Measurements from ENCODE around the gene FAT2.

Gene FAT2, protein sequence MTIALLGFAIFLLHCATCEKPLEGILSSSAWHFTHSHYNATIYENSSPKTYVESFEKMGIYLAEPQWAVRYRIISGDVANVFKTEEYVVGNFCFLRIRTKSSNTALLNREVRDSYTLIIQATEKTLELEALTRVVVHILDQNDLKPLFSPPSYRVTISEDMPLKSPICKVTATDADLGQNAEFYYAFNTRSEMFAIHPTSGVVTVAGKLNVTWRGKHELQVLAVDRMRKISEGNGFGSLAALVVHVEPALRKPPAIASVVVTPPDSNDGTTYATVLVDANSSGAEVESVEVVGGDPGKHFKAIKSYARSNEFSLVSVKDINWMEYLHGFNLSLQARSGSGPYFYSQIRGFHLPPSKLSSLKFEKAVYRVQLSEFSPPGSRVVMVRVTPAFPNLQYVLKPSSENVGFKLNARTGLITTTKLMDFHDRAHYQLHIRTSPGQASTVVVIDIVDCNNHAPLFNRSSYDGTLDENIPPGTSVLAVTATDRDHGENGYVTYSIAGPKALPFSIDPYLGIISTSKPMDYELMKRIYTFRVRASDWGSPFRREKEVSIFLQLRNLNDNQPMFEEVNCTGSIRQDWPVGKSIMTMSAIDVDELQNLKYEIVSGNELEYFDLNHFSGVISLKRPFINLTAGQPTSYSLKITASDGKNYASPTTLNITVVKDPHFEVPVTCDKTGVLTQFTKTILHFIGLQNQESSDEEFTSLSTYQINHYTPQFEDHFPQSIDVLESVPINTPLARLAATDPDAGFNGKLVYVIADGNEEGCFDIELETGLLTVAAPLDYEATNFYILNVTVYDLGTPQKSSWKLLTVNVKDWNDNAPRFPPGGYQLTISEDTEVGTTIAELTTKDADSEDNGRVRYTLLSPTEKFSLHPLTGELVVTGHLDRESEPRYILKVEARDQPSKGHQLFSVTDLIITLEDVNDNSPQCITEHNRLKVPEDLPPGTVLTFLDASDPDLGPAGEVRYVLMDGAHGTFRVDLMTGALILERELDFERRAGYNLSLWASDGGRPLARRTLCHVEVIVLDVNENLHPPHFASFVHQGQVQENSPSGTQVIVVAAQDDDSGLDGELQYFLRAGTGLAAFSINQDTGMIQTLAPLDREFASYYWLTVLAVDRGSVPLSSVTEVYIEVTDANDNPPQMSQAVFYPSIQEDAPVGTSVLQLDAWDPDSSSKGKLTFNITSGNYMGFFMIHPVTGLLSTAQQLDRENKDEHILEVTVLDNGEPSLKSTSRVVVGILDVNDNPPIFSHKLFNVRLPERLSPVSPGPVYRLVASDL (N-terminal part only)

DNA sequence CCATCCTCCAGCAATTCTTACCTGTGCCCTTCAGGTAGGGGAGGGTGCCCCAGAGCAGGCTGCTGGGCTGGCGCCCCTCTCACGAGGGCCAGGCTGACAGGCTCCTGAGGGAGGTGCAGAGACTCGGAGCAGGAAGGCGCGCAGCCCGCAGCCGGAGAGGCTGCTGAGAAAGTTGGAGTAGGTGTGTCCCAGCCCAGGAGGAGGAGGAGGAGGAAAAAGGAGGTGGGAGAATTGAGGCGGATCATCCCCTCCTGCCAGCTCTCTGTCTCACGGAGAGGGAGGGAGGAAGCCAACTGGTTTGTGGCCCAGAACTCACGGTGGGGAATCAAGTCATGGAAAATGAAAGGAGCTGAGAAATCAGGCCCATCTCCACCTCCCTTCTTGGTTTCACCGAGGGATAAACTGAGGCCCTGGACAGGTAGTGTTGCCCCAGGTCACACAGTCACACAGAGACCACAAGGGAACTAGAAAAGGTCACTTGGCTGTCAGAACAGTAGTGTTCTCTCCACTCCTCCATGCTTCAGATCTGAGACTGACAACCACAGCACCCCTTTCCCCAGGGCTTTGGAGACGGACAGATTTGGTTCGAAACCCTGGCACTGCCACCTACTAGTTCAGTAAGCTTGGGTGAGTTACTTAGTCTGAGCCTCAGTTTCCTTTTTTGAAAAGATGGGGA lies at the start of gene FAT2:
FAT2 (minus strand) TSS at position 188 of the 676 bp plus-strand sequence. CDS start 22,400 bp downstream, outside the sequence.
- DNase-seq = no peak

DNA sequence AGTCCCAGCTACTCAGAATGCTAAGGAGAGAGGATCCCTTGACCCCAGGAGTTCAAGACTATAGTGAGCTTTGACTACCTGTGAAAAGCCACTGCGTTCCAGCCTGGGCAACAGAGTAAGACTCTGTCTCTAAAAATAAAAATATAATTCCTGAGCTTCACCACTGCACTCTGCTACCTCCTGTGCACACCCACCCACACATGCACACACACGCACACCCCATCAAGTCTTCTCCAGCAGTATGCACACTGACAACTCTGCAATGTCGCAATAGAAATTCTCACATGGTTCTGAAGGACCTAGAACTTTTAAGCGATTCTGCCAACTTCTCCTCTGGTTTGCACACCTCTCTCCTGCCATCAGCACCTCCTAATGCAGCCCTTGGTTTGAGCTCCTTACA lies 47.5 kb upstream of the FAT2 start:
- no peak for DNase-seq

DNA sequence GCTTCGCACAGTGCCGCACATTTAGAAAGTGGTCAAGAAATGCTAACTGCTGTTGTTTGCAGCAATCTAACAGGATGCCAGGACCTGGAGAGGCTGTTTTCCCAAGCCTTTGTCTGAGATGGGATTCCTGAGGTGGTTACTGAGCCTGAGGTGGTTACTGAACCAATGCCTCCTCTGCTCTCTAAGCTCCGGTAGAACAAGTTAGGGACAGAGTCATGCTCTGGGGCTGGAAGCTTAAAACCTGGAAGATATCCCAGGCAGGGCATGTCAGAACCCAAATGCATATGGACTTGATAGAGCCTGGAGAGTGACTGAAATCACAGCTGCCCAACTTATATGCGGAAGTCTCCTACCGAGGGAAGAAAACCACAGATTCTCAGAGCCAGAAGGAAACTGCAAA lies 46.5 kb upstream of the FAT2 start:
- DNase-seq = no peak

DNA sequence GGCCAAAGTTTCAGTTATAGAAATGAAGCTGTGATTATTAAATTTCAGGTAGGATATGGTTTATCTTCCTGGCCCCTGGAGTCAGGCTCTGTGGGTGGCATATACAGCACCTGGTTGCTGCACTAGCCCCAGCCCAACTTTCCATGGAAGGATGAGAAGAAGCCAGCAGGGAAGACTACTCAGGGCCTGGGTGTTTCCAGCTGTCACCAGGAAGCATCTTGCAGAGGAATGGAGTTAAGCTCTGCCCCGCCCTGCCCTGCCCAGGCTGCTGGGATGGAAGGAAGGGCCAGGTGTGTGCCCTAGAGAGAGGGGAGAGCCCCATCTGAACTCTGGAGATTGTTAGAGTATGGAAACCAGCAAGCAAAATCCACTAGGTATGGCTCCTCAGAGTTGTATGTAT lies 42.8 kb upstream of the FAT2 start:
- DNase-seq = no peak

DNA sequence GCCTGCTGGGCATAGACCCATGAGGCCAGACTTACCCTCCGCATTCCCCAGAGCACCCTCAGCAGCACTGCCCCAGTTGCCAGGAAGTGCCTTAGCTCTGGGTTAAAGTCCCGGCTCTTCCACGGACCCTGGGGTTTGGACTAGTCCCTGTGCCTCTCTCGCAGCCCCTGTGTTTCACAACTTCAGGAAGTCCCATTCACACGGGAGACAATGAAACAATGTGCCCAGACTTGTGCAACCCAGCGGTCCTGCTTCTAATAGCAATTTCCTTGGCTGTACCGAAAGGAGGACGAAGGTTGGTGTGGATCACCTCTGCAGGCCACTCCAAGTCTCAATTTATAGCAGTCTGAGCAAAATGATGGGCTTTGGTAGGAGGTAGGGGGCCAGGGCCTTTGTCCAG lies 41.8 kb upstream of the FAT2 start:
- DNase-seq = no peak

DNA sequence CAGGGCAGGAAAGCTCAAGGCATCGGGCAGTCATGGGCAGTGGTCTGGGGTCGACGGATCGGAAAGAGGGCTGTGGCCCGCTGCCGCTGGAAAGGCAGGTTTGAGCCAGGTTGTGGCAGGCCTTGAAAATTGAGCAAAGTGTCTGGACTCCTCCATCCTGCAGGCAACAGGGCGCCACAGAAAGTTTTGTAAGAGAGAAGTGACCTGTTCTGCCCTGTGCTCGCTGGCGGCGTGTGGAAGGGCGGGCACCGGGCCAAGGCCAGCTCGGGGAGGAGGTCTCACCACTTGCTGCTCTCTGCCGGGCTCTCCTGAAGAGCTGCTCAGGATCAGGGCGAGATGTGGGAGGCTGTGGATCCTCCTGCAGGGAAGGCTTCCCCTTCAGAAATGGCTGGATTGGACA lies 41.4 kb upstream of the FAT2 start:
- DNase-seq = no peak

DNA sequence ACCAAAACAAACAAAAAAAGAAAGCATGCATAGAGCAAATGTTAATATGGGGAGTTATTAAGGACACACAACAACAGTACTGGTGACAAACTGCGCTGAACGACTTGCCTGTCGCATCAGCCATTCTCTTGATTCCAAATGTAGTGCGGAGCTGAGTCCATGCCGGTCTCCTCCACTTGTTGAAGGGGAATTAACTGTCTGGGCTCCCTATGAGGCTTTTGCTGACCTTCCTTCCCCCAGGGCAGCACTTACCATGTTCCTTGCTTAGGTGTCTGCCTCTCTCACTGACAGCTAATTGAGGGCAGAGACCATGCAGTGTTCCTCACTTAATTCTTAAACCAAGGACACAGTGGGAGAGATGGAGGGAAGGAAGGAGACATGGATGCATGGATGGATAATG lies 40.8 kb upstream of the FAT2 start:
- no peak for DNase-seq

DNA sequence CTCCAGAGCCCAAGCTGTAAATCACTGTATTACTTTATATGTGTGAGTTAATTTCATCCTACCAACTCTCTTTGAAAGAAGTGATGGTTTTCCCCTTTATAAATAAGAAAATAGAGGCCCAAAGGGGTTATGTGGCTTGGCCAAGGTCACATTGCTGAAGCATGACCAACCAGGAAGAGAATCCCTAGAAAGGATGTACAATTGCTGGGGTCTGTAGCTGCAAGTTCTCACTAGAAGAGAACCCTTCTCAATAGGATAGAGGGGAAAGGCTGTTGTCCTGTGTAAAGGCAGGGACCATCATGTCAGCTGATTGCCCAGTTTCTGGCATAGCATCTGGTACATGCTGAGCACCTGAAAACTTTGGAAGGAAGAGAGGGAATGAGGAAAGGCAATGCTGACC lies 39.0 kb upstream of the FAT2 start:
- no peak for DNase-seq

DNA sequence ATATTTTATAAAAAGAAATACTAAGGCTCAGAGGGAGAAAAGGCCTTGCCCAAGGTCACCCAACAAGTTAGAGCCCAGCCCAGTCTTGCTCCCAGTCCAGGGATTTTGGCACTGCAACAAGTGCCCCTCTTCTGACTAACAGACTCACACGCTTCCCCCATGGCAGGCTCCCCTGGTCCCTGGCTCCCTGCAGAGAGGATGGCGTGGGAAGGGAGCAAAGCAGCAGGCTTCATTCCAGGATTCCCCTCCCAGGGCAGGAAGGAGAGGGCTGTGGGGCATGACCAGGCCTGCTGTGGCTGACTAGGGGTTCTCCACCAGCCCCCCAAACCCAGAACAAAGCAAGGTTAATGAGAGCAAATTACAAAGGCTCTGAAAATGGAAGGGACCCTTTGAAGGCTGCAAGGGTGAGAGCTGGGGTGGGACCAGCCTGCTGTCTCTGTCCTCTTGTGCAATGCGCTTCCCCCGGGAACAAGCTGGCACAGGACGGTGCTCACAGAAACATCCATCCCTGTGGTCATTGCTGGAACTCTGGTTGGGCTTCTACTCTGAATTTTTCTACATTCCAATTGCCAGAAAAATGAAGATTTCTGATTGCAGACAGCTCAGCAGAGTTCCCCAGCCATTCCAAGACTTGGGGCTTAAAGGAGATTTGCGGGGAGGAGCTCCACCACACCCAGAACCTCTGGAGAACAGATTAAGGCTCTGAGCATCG lies 37.1 kb upstream of the FAT2 start:
- no peak for DNase-seq

DNA sequence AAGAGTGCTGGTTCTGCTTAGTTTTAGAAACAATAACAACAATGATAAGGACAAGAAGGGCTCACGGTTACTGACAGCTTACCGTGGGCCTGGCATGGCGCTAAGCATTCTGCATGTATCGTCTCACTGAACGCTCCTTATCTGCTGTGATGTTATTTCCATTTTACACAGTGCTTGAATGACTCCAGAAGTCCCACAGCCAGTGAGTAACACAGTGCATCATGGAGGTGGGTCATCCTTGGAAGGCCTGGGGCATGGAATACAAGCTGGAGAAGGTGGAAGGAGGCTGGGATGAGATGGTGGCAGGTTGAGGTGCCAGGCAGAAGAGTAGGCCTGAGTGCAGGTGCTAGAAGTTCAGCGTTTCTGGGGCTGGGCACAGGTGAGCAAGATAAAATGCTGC lies 36.5 kb upstream of the FAT2 start:
- DNase-seq = no peak

DNA sequence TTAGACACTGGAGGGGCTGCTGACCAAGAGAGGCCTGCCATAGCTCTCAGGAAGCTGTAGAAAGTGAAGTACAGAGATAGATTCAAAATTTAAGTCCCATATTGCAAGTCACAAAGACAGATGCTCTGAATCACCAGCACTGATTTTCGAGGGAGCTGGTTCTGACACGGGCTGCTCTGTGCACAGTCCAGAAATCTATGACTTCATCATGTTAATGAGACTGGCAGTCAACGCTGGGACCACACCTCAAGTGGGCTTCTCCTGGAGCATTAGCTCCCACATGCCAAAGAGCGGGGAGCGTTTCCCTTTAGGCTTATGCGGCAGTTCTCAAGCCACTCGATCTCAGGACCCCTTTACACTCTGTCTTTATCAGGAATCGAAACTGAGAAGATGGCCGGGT lies 34.2 kb upstream of the FAT2 start:
- no peak for DNase-seq

DNA sequence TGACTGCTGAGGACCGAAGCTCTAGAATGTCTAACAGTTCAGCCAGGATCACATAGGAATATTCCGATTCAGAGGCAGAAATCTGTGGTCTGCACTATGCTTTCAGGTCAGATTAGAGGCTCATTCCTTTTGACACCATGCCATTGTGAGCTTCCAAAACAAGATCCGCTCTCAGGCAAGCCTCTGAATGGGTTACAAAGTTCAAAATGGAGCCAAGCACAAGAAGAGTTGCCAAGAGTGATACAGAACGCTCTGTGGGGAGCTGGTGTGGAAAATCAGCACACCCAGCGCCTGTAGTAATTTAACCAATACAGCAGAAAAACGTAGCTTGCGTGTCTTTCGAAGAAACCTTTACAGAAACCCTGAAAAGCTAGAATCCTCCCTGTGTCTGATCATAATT lies 33.3 kb upstream of the FAT2 start:
- DNase-seq = no peak

DNA sequence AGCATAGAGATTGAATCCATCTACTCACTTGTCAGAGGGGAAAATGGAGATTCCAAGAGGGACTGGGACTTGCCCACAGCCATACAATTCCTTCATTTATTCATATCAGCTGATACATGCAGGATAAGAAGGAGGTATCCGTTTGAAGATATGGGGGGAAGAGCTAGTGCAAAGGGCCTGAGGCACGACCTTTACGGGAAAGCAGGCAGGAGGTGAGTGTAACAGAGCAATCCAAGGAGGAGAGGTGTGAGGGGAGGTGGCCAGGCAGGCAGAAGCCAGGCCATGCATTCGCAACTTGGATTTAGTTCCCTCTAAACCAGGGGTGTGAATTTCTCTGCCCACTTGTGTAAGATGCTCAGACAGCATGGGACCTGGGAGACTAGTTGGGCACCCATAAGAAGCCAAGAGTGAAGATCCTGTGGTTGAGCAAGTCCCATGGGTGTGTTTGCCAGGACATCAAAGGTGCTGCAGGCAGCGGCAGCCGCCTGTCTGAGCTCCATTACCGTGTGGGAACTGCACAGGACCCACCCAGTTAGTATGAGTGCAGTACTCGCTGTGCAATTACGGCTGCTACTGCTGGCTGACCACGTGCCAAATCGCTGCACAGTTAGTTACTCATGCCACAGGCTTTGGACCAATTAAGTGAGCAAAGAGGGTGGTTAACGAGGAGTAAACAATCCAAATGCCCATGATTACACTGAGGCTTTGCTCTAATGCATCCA lies 31.4 kb upstream of the FAT2 start:
- DNase-seq = no peak

DNA sequence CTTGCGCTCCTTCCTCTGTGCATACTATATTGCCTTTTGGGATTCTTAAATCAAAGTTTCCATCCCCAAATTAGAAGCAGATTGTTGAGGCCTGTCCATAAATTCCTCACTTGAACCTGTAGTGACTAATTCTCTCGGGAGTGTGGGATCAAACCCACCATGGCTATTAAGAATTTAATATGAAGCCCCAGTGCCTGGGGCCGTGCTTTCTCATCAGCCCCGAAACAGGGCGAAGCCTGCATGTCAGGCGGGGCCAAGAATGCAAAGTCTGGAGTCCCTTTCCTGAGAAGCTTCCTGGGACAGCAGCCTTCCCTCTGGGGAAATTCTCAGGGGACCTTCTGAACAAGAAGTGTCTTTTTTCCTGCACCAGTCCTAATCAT lies 29.3 kb upstream of the FAT2 start:
- no peak for DNase-seq

DNA sequence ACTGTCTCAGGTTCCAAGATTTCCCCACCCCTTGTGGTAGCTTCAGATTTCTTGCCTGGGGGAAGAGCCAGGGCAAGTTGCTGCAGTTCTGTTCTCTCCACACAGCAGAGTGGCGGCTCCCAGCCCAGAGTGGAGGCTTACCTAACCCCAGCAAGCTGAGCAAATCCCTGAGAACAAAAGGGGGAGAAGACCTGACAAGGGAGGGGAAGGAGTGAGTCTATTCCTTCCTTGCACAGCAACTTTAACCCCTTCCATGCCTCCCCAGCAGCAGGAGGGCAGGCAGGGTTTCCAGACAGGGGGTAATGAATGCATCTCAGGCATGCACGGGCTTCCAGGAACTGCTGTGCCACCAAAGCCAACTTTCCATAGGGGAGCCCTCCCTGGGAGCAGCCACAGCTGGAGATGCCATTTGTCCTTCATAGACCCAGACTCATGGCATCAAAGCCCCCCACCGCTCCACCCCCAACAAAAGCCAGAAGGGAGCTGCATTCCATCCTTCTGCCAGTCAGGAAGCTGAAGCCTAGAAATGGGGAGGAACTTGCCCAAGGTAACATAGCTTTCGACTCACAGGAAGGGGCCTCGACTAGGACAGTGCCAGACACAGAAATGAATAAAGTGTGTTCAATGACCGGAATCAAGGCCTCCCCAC lies 28.8 kb upstream of the FAT2 start:
- DNase-seq = no peak

DNA sequence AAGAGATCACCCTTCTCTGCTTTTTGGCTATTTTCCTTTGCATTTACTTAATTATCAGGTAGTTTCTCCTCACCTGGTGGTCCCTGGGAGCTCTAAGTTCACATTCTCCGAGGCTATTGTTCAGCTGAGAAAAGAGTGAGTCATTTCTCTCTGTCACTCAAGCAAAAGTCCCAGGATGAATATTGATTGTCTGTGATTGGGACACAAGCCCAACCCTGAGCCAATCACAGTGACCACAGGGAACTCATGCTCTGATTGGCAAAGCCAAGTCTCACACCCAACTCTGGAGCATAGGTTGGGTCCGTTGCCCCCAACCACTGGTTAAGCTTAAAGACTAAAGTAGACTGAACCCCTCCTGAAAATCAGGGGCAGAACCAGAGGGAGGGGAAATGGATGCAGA lies 27.8 kb upstream of the FAT2 start:
- no peak for DNase-seq

DNA sequence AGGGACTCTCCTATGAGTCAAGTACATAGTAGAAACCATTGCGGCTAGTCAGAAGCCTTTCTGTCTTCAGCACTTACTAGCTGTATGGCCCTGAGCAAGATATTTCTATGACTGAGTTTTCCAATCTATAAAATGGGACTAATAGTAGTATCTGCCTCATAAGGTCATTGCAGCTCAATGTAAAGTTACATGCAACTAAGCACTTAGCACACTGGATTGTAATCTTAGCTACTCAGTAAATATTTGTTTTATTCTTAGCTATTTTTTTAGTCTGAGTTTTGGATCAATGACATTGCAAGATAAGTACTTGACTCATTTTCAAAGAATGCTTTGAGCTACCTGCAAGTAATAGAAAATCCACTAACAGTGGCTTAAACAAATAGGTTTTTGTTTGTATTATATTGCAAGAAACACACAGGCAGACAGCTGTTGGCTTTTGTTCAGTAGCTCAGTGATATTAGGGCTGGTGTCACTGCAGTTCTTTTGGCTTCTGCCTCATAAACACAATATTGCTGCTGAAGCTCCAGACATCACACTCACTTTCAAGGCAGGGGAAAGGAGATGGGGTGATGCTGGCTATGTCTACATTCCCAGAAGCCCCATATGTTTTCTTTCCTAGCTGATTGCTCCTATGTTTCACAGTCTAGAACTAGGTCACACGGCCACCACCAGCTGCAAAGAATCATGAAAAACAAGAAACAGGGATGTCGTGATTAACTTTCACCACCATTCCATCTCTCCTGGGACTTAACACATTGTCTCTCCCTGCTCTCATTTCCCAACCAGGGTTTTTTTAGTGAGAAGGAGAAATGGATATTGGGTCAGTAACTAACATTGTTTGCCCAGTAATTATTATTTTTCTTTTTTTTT lies 26.9 kb upstream of the FAT2 start:
- no peak for DNase-seq

DNA sequence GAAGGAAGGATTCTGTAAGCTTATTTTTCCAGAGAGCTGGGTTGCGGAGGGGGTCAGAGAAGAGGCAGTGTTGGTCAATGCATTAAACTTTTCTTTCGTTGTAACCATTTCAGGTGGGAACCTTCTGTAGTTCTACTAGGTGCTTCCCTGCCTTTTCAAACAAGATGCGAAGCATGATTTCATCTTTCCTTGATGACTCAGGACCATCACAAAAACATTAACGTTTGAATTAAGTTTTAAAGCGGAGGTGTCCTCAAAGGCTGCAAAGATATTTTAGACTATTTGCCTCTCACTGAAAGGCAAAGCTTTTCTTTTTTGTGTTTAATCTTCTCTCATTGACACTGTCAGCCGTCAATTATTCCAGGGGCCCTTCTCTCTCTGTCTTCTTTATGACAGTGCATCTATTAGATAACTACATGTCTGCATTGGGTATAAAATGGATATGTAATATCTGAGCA lies 26.3 kb upstream of the FAT2 start:
- no peak for DNase-seq

DNA sequence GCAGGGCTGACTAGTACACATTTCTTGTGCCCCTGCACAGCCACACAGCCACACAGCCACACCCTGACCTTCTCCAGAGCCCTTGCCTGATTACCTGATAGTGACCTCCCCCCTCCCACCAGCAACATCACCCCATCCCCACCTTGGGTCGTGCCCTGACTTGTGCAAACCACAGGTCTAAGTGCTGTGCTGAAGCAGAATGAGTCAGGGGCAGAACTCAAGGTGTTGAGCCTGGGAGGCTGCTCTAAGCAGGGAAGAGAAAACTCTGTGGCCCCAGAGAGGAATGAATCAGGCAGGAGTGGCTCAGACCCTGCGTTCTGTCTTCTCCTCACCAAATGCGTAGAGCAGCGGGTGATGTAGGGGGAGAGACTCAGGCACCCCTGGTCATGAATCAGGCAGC lies 24.3 kb upstream of the FAT2 start:
- no peak for DNase-seq

DNA sequence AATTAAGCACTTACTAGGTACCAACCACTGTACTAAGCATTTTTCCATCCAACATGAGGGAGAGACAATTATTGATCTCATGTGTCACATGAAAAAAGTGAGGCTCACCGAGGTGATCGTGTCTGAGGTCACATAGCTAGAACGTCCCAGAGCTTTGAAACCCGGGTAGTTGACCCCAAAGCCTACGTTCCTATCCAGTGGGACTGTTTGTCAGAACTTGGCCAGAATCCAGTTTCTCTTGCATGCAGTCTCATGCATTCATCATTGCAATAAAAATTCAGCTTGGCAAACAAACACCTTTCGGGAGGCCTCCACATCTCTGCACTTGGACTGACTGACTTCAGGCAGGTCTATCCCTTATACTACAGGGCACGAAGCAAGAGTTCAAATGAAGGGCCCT lies 23.4 kb upstream of the FAT2 start:
- DNase-seq = no peak
